Smooth muscle cell (in vitro differentiated cells): ENCODE data around the gene PRPF18. TPM values are rescaled to one million over a fixed set of nuclear protein-coding genes. Genes with fewer than 3 reads are reported as not detected.

Experiments used
- DNase-seq: peaks from one replicate; lab custom pipeline; 2025; ENCODE audit not compliant: unreplicated experiment; lab: John Stamatoyannopoulos, UW
- H2AFZ ChIP-seq: fragments of 200-600 bp; sonication (generic); 2 replicates; pipeline ENCODE4 v1.6.0; 2016; ENCODE audit warnings: antibody characterized with exemption, low read depth, mild to moderate bottlenecking
- H3F3A ChIP-seq: fragments of 200-600 bp; sonication (generic); 2 replicates; pipeline ENCODE4 v1.6.0; 2017; ENCODE audit warnings: antibody characterized with exemption, low read depth
- H3K27ac ChIP-seq: fragments of 200-600 bp; sonication (generic); 2 replicates; pipeline ENCODE4 v1.5.1; 2016; ENCODE audit warnings: low read depth, mild to moderate bottlenecking
- H3K27me3 ChIP-seq: fragments of 200-600 bp; sonication (generic); 2 replicates; pipeline ENCODE4 v1.6.1; 2016; ENCODE audit warnings: low read depth, mild to moderate bottlenecking
- H3K36me3 ChIP-seq: fragments of 200-600 bp; sonication (generic); 2 replicates; pipeline ENCODE4 v1.5.1; 2016; ENCODE audit warnings: low read depth
- H3K4me1 ChIP-seq: fragments of 200-600 bp; sonication (generic); 2 replicates; pipeline ENCODE4 v1.5.1; 2016; ENCODE audit warnings: low read depth
- H3K4me2 ChIP-seq: fragments of 200-600 bp; sonication (generic); 2 replicates; pipeline ENCODE4 v1.6.0; 2016; ENCODE audit warnings: mild to moderate bottlenecking
- H3K4me3 ChIP-seq: fragments of 200-600 bp; sonication (generic); 2 replicates; pipeline ENCODE4 v1.5.1; 2016; ENCODE audit warnings: mild to moderate bottlenecking
- H3K79me2 ChIP-seq: fragments of 200-600 bp; sonication (generic); 2 replicates; pipeline ENCODE4 v1.6.0; 2016; ENCODE audit warnings: low read depth, mild to moderate bottlenecking
- H3K9ac ChIP-seq: fragments of 200-600 bp; sonication (generic); 2 replicates; pipeline ENCODE4 v1.6.0; 2016; ENCODE audit warnings: low read depth
- H3K9me3 ChIP-seq: fragments of 200-600 bp; sonication (generic); replicated peaks from 2 replicates; pipeline ENCODE4 v1.5.1; 2016; ENCODE audit warnings: low read depth
- H4K20me1 ChIP-seq: fragments of 200-600 bp; sonication (generic); 2 replicates; pipeline ENCODE4 v1.6.0; 2016; ENCODE audit warnings: low read depth
- CTCF ChIP-seq: fragments of 200-600 bp; sonication (generic); IDR thresholded peaks from 2 replicates; pipeline ENCODE4 v1.5.1; 2017; ENCODE audit warnings: borderline replicate concordance, mild to moderate bottlenecking, antibody characterized with exemption; ENCODE audit not compliant: insufficient read depth, poor library complexity, severe bottlenecking
- WGBS: methylation state at CpG from one replicate; pipeline ENCODE4 v1.1.7; 2016; ENCODE audit warnings: low lambda C conversion rate; 5-methylcytosine and 5-hydroxymethylcytosine counted together
- polyA plus RNA-seq: library from polyadenylated mRNA; unstranded; fragments of >200 nt; fragmentation: Nextera tagmentation; extraction: Ambion mirVana; gene quantifications from 2 replicates; pipeline ENCODE4 v1.2.1, GENCODE V29; 2016
- total RNA-seq: library from RNA; depleted of rRNA; stranded (reverse); fragments of >200 nt; gene quantifications from 2 replicates; pipeline ENCODE4 v1.2.3, GENCODE V29; 2014

The PRPF18 gene
- total and polyA plus RNA-seq, 2 experiments from 2014 or later: 22.4 to 36.9 TPM

- H3K9ac ChIP-seq: no peak overlapping the region
- DNase-seq: no peak
- H2AFZ ChIP-seq: no peak overlapping the region
- no peaks in the 10 kb centered on the region for H3F3A ChIP-seq
- H3K9me3 ChIP-seq: no peaks in the 10 kb centered on the region
- WGBS: 87% methylated on average over 2 of the region's 2 CpGs
- no peak overlapping the region for H3K4me2 ChIP-seq
- no peak for TF ChIP-seq CTCF
- no peak overlapping the region for H3K27ac ChIP-seq
- no peaks in the 10 kb centered on the region for H3K27me3 ChIP-seq
- H3K4me3 ChIP-seq: no peak overlapping the region
- no peaks in the 10 kb centered on the region for H3K4me1 ChIP-seq
- no peaks in the 10 kb centered on the region for H3K79me2 ChIP-seq
- H4K20me1 ChIP-seq: no peaks in the 10 kb centered on the region
- H3K36me3 ChIP-seq: no peaks in the 10 kb centered on the region
Measured at GRCh38 chr10:13555884-13556510, 30.8 kb upstream of the PRPF18 start.

GRCh38 chr10:13559124-13559700, 27.6 kb upstream of the PRPF18 start:
- no peak overlapping the region for H3K27ac ChIP-seq
- H3K9ac ChIP-seq: no peak overlapping the region
- no peaks in the 10 kb centered on the region for H3K4me1 ChIP-seq
- H2AFZ ChIP-seq: no peak overlapping the region
- TF ChIP-seq CTCF: no peak
- H3K79me2 ChIP-seq: no peaks in the 10 kb centered on the region
- no peak for DNase-seq
- no peaks in the 10 kb centered on the region for H4K20me1 ChIP-seq
- no peak overlapping the region for H3K4me3 ChIP-seq
- 76% methylated on average over 2 of the region's 2 CpGs for WGBS
- H3K27me3 ChIP-seq: no peaks in the 10 kb centered on the region
- H3F3A ChIP-seq: no peaks in the 10 kb centered on the region
- H3K4me2 ChIP-seq: no peak overlapping the region
- no peaks in the 10 kb centered on the region for H3K36me3 ChIP-seq
- no peaks in the 10 kb centered on the region for H3K9me3 ChIP-seq

GRCh38 chr10:13560597-13560996, 26.2 kb upstream of the PRPF18 start:
- H3K79me2 ChIP-seq: no peaks in the 10 kb centered on the region
- no peaks in the 10 kb centered on the region for H4K20me1 ChIP-seq
- TF ChIP-seq CTCF: no peak
- no peaks in the 10 kb centered on the region for H3K4me1 ChIP-seq
- H3K4me3 ChIP-seq: no peak overlapping the region
- H3K27me3 ChIP-seq: no peaks in the 10 kb centered on the region
- no peaks in the 10 kb centered on the region for H3K9me3 ChIP-seq
- H3F3A ChIP-seq: no peaks in the 10 kb centered on the region
- H3K9ac ChIP-seq: no peak overlapping the region
- H3K4me2 ChIP-seq: no peak overlapping the region
- H2AFZ ChIP-seq: no peak overlapping the region
- no peak overlapping the region for H3K27ac ChIP-seq
- no peaks in the 10 kb centered on the region for H3K36me3 ChIP-seq
- no peak for DNase-seq
